SU-DHL-6 (cell line): Measurements from ENCODE around the gene MARF1.

Experiments used
- CTCF ChIP-seq: fragments of 200-600 bp; sonication (generic); IDR thresholded peaks from one replicate; pipeline ENCODE4 v1.5.1; 2017; ENCODE audit warnings: antibody characterized with exemption, mild to moderate bottlenecking, low read length, moderate library complexity; ENCODE audit not compliant: insufficient read depth, poor library complexity, severe bottlenecking
- EZH2phosphoT487 ChIP-seq: fragments of 200-600 bp; sonication (generic), shearing (Covaris generic); conservative IDR thresholded peaks from 2 replicates; pipeline ENCODE4 v1.6.1; 2018; ENCODE audit warnings: mild to moderate bottlenecking, antibody characterized with exemption, low read length, moderate library complexity, mixed read lengths

- TF ChIP-seq CTCF (no peak), EZH2phosphoT487 (no peak)
These were observed 2.0 kb downstream of the MARF1 start for GRCh38 chr16:15640966-15641365.
